NCI-H748 (cell line): Measurements from ENCODE around the gene PTPRZ1.

Experiments used
- DNase-seq: peaks from one replicate; lab custom pipeline; 2025; ENCODE audit not compliant: unreplicated experiment; lab: John Stamatoyannopoulos, UW

PTPRZ1 gene

GRCh38 chr7:121953164-121953563, 80.2 kb downstream of the PTPRZ1 start:
- peak; percentile 9 for DNase-seq

- DNase-seq, result no peak
These were observed 80.6 kb downstream of the PTPRZ1 start for GRCh38 chr7:121953601-121954000.

DNA sequence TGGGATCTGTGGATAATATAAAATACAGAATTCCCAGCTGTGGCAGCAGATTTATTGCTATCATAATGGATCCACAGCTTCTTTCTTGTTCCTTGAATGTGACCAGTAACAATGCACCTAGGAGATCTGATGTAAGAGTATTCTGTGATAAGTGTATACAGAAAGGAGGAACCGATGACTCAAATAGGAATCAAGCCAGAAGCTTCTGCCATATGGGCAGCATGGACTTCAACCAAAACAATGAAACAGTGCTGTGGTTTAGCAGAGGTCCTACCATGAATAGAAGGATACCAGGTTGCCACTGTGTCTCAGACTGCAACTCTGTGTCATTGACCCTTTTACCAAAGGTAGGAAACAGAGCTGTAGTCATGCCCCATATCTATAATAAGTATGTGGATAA, 81.8 kb downstream of the PTPRZ1 start:
- no peak for DNase-seq

DNA sequence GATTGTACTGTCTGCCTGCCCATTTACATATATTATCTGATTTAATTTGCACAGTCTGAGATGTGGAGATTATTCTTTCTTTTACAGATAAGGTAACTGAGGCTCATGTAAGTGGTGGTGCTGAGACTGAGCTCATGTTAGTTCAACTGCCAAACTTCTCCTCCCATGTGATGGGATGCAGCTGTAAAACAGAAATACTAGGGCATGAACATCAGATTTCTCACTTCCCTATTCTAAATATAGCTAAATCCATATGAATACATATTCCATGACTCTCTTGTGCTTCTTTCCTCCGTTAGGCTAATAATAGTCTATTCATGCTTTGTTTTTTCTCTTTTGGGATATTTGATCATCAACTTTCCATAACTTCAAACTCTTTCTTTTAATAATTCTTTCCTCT, 84.7 kb downstream of the PTPRZ1 start:
- no peak for DNase-seq

GRCh38 chr7:121960678-121961077, 87.7 kb downstream of the PTPRZ1 start:
- no peak for DNase-seq

DNA sequence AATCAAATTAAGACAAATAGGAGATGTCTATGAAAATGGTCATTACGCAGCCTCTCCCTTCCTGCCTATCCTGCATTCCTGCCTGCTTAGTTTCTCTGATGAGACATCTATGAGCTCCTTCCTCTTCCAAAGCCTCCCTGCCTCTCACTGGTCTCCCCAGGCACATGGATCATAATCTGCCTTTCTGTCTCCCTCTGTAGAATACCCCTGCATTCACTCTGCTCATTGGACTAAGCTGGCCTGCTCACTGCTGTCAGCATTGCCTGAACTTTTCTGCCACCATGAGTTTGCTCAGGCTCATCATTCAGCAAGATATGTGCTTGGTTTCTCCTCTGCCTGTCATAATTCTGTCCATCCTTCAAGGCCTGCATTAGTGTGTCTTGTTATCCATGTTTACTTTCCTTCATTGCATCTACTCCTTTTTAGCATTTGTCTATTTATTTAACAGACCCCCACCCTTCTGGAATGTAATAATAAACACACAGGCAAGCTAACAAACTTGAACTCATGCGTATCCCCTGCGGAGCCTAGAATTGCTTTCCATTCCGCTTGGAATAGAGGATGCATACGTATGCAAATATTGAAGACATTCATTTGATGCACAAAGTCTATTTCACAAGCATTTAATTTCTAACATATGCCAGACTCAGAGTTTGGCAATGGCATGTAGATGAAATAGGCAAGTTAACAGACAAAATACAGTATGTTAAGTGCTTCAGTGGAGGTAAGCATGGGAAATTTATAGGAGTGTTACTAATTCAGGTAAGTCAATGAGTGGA, 88.3 kb downstream of the PTPRZ1 start:
- DNase-seq, result peak; percentile 18

DNA sequence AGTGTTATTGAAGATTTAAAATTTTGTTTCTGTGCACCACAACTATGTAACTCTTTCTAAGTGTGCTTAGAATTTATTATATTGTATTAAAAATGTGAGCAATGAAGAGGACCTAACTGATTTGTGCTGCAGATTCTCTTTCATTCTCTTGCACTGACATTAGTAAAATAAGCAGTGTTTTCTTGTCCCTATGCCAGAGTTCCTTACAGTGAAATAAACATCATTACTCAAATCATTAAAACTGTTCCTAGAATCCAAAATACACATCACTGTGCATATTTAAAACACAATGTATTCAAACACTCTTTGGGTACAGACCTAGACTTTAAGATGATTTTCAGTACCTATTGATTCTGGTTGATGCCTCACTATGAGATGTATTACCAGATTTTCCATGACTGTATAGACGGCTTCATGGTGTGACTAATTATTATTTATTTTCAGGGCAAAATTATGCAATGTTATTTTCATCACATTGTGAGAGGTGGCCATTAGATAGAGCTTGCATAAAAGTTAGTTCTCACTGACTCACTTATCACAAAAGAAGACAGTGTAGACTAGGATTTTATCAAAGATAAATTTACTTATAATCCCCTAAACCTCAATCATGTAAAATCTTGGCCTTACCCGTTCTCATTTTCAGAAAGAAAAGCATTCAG, 93.4 kb downstream of the PTPRZ1 start:
- DNase-seq, result no peak

DNA sequence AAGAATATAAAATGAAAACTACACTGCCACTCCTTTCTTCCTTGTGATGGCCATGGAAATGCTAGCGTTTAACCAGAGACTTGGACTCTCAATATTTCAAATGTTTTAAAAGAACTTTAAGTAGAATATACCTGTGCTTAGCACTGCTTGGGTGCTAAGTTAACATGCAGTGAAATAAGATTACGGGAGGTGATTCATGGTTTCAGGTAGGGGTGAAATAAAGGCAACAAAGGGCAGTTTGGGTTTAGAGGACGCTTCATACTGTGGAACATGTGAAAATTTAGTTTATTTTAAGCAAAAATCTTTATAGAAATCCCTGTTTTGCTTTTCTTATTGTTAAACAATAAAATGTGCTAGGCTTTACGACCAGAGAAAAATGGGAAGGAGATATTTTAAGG, 94.0 kb downstream of the PTPRZ1 start:
- no peak for DNase-seq

DNA sequence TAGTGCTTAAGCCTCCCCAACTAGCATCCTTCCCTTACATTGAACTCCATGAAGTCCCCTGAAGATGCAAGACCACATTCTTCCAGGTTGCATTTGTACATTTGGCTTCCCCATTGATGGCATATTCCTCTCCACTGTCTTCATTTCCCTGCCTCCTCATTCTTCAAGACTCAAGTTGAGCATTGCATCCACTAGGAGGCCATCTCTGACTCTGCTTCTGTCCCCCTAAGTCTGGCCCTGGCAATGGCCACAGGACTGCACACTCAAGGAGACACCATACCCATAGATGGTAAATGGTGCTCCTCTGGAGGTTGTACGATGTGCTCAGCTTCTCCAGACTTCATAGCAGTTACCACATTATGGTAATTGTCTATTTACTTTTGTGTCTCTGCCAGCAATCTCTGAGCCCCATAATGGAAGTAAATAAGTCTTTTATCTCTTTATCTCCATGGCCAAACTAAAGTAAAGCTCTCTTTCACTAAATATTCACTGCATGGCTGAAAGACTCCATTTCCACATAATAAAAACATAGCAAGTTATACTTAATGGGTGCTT, 112.6 kb downstream of the PTPRZ1 start:
- peak; percentile 46 for DNase-seq

DNA sequence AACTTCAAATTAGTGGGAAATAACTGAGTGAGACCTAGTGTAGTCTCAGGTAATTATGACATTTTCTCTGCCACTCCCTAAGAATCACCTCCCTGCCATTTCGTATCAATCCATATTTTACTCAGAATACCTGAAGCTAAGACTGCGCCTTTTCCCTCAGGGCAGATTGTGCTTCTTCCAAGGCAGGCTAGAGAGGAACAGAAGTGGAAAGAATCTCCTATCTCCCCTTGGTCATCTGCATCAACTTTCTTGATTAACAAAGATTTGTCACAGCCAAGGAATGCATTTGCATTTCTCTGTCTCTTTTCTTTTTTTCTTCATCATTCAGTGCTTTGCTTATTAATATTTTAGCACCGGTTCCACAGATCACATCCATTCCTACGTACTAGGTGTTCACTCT, 119.1 kb downstream of the PTPRZ1 start:
- no peak for DNase-seq

DNA sequence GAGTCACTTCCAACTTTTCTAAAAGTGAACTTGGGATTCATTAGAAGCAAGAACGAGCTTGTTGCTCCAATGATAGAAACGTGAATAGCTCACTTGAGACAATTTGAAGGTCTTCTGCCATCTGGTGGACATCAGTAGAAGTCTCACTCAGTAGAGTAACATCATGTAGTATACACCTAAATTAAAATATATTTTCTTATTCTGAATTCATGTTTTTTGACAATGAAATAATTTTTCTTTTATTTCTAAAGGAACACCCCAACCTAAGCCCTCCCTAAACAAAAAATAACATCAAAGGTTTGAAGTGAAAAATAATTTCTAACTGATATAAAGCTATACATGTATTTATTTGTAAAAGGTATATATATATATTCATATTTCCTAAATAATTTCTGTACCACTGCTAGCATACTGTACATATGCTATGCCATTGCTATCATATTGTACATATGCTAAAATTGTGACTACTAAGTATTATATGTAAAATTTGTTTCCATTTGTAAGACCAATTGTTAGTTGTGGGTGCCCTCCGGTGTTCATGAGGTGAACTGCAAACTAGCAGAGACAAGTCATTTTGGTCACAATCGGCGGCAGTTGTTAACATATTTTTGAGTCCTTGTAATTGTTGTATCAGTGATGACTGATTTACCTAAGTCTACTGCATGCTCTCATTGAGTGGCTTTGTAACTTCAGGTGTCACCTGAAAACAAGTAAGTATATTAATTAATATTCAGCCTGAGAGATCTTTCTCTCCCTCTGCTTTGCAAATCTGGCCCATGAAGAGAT, 121.9 kb downstream of the PTPRZ1 start:
- peak; percentile 80 for DNase-seq

GRCh38 chr7:122006687-122007086, 133.7 kb downstream of the PTPRZ1 start:
- DNase-seq, result peak; percentile 92

DNA sequence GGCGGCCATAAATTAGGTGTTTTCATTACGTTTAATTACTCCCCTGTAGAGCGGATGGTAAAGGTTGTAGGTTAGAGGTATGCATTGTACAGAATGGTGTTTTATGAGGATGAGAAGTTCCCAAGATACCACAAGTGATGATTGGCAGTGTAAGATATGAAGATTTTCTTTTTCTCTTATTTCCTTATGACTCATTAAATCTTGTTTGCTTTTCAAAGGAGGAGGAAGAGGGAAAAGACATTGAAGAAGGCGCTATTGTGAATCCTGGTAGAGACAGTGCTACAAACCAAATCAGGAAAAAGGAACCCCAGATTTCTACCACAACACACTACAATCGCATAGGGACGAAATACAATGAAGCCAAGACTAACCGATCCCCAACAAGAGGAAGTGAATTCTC, 137.2 kb downstream of the PTPRZ1 start:
- DNase-seq, result no peak

- DNase-seq, result no peak
These were observed 140.1 kb downstream of the PTPRZ1 start for GRCh38 chr7:122013065-122013464.

DNA sequence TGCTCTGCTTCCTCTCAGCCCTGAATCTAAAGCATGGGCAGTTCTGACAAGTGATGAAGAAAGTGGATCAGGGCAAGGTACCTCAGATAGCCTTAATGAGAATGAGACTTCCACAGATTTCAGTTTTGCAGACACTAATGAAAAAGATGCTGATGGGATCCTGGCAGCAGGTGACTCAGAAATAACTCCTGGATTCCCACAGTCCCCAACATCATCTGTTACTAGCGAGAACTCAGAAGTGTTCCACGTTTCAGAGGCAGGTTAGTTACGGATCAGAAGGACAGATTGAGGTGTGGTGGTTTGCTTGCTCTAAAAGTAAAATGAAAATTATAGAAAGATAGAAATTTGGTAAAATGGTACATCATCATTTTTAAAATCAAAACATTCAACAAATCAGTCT, 140.7 kb downstream of the PTPRZ1 start:
- no peak for DNase-seq

GRCh38 chr7:122014697-122015096, 141.7 kb downstream of the PTPRZ1 start:
- DNase-seq, result no peak

DNA sequence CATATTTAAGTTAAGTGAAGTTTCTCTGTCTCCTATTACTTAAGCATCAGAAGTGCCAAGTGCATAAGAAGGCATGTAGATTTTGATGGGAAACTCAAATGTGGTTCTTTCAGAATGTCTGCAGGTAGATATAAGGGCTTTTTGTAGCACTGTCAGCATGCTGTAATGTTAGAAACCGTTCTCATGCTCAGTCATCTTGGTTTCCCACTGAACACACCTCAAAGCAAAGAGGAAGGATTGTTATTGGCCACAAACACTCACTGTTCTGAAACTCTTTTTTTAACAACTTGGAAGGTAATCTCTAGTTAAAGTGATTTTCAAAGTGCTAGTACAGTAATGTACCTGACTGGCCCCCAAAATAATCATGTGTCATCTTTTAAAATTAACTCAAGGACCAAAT, 145.1 kb downstream of the PTPRZ1 start:
- DNase-seq, result no peak

DNA sequence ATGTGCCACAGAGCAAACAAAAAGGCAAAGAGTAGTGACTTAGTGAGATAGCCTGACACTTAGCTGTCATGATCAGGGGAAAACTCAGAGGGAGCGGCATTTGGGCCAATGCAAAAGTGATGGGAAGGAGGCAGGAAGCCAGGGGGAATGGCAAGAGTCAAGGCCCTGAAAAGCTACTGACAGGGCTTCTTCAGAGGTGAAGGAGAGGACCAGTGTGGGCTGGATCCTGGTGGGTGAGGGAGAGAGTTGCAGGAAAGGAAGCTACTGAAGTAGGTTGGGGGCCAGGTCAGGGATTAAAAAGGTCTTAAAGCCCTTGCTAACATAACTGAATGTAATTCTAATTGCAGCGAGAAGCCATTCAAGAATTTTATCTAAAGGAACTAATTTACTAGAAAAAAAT, 154.1 kb downstream of the PTPRZ1 start:
- DNase-seq, result no peak

GRCh38 chr7:122033641-122034040, 160.7 kb downstream of the PTPRZ1 start:
- no peak for DNase-seq

- no peak for DNase-seq
These were observed 162.9 kb downstream of the PTPRZ1 start for GRCh38 chr7:122035876-122036275.

DNA sequence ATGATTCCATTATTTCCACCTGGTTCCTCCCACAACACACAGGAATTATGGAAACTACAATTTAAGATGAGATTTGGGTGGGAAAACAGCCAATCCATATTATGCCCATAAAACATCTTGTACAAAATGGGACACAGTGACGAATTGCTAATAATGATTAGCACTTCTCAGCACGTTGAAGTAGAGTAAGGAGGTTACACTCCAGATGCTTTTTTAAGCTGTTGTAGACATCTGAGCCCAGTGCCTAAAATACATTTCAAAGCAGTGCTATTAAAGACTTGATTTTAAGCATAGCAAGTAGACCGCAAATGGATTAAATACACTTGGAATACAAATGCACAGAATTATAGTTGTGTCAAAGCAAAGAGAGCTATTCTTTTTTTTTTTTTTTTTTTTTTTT, 165.2 kb downstream of the PTPRZ1 start:
- no peak for DNase-seq

GRCh38 chr7:122038904-122039303, 165.9 kb downstream of the PTPRZ1 start:
- DNase-seq, result no peak
